GM12801 (cell line): ENCODE results near the gene SPATA6L.

Experiments
- CTCF ChIP-seq: IDR thresholded peaks from one replicate; pipeline ENCODE4 v1.5.1; 2011; ENCODE audit warnings: control low read depth; ENCODE audit not compliant: insufficient read length; ENCODE audit errors: extremely low read depth

Gene SPATA6L

DNA sequence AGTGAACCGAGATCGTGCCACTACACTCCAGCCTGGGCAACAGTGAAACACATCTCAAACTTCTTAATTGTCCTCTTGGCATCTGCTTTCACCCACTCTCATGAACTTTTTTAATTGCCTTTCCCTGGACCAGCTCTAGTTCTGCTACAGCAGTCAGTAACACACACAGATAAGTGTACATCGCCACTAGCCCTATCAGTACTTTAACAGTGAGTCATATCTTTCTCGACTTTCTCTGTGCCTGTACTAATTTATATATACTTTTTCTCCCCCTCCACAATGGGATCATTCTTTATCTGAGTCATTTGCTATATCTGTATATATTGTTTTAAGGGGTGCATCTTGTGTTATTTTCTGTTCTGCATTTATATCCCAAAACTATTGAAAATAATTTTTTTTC, 19.8 kb upstream of the SPATA6L start:
- TF ChIP-seq CTCF = no peak

DNA sequence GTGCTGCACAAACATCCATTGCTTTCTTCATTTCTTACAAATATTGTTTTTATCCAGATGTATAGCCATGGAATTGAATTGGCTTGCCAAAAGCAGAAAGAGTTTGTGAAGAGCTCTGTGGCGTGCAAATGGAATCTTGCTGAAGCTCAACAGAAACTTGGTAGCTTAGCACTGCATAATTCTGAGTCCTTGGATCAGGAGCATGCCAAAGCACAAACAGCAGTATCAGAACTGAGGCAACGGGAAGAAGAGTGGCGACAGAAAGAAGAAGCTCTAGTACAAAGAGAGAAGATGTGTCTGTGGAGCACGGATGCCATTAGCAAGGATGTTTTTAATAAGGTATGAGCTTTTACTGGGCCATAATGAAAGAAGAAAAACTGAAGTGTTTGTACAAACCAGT, 18.5 kb upstream of the SPATA6L start:
- TF ChIP-seq CTCF = no peak

- no peak for TF ChIP-seq CTCF
Observed at GRCh38 chr9:4680750-4681149, 14.5 kb upstream of the SPATA6L start.

DNA sequence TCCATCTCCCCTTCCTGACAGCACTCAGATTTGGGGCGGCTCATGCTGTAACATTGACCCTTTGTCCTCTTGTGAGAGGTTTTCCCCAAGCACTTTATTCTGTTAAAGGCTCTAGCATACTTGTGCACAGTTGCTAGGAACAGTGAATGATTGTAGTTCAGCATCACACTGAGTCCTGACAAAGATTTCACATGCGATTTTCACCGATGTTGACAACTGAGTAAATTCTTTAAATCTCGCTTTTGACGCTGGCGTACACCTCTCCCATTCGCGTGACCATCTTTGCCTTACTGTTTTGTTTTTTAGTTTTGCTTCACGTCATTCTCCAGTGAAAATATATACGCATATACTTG, 13.9 kb upstream of the SPATA6L start:
- no peak for TF ChIP-seq CTCF

- TF ChIP-seq CTCF = no peak
Observed at GRCh38 chr9:4679268-4680172, 13.2 kb upstream of the SPATA6L start, which contains the start of gene CDC37L1. CDC37L1 (plus strand) TSS chr9:4679569; CDS start chr9:4679768, 199 bp downstream.

GRCh38 chr9:4678679-4679267, 12.5 kb upstream of the SPATA6L start:
- no peak for TF ChIP-seq CTCF

GRCh38 chr9:4677392-4677791, 11.1 kb upstream of the SPATA6L start:
- TF ChIP-seq CTCF = no peak
